GM19438 (cell line): ENCODE data around the gene TRPM1.

Experiments
- ATAC-seq: cut with Tn5 transposase; IDR thresholded peaks from one replicate; pipeline ENCODE4 v1.9.1; 2021; ENCODE audit warnings: low read depth; ENCODE audit not compliant: unreplicated experiment

The TRPM1 gene

GRCh38 chr15:30985081-30985531 lies 116.4 kb downstream of the TRPM1 start:
- no peak for ATAC-seq

- no peak for ATAC-seq
Observed at GRCh38 chr15:30984542-30984941, 117.0 kb downstream of the TRPM1 start.

GRCh38 chr15:30984118-30984517 lies 117.4 kb downstream of the TRPM1 start:
- ATAC-seq = no peak

GRCh38 chr15:30979457-30979856 lies 122.1 kb downstream of the TRPM1 start:
- ATAC-seq = no peak

GRCh38 chr15:30978328-30978727 lies 123.2 kb downstream of the TRPM1 start:
- ATAC-seq = no peak

GRCh38 chr15:30974112-30974511 lies 127.4 kb downstream of the TRPM1 start:
- no peak for ATAC-seq

- ATAC-seq = no peak
Observed at GRCh38 chr15:30973379-30973778, 128.1 kb downstream of the TRPM1 start.

GRCh38 chr15:30969724-30970123 lies 131.8 kb downstream of the TRPM1 start:
- ATAC-seq = no peak

GRCh38 chr15:30963681-30964080 lies 137.8 kb downstream of the TRPM1 start:
- ATAC-seq = no peak

GRCh38 chr15:30962659-30963058 lies 138.9 kb downstream of the TRPM1 start:
- ATAC-seq = no peak

- no peak for ATAC-seq
Observed at GRCh38 chr15:30962079-30962478, 139.4 kb downstream of the TRPM1 start.

- ATAC-seq = no peak
Observed at GRCh38 chr15:30958219-30958618, 143.3 kb downstream of the TRPM1 start.

GRCh38 chr15:30956216-30957124 lies 145.1 kb downstream of the TRPM1 start:
- no peak for ATAC-seq

- no peak for ATAC-seq
Observed at GRCh38 chr15:30954674-30955073, 146.9 kb downstream of the TRPM1 start.

GRCh38 chr15:30953731-30954378 lies 147.7 kb downstream of the TRPM1 start:
- ATAC-seq = no peak

- no peak for ATAC-seq
Observed at GRCh38 chr15:30953183-30953582, 148.3 kb downstream of the TRPM1 start.
